GM13977 (cell line): Measurements from ENCODE around the gene SLC34A3.

Experiments used
- DNase-seq: peaks from one replicate; pipeline ENCODE4 v3.0.0; 2012; ENCODE audit warnings: low spot score
- CTCF ChIP-seq: IDR thresholded peaks from 2 replicates; pipeline ENCODE4 v1.5.1; 2012; ENCODE audit warnings: mild to moderate bottlenecking, control low read depth; ENCODE audit not compliant: insufficient read depth; ENCODE audit errors: extremely low read depth, missing control alignments
- in situ Hi-C: fragments of 300-500 bp; cut with MboI; formaldehyde crosslinking; loops from one replicate; pipeline ENCODE4 v1.12.0; 2022; ENCODE audit warnings: low sequenced_read_pairs, low pct_unique_long_range_greater_than_20kb, mixed read lengths, inconsistent platforms; ENCODE audit not compliant: unreplicated experiment

SLC34A3 gene

GRCh38 chr9:137264067-137264466 is 33.4 kb downstream of the SLC34A3 start:
- no peak for DNase-seq
- TF ChIP-seq CTCF = no peak
- in situ Hi-C loops = no loop called here

- DNase-seq = no peak
- in situ Hi-C loops = no loop called here
- no peak for TF ChIP-seq CTCF
Measured at GRCh38 chr9:137265496-137266161, 34.9 kb downstream of the SLC34A3 start.

- DNase-seq = no peak
- no peak for TF ChIP-seq CTCF
- in situ Hi-C loops = no loop called here
Measured at GRCh38 chr9:137266162-137266527, 35.4 kb downstream of the SLC34A3 start.

- no peak for DNase-seq
- in situ Hi-C loops = no loop called here
- no peak for TF ChIP-seq CTCF
Measured at GRCh38 chr9:137266585-137267453, 36.1 kb downstream of the SLC34A3 start.

- in situ Hi-C loops = no loop called here
- TF ChIP-seq CTCF = no peak
- DNase-seq = no peak
Measured at GRCh38 chr9:137267933-137268355, 37.2 kb downstream of the SLC34A3 start.

- TF ChIP-seq CTCF = no peak
- no peak for DNase-seq
- in situ Hi-C loops = no loop called here
Measured at GRCh38 chr9:137268538-137269201, 38.0 kb downstream of the SLC34A3 start.
